Activated CD4-positive, alpha-beta T cell treated with anti-CD3 and anti-CD28 coated beads for 1 hour (primary cell): Measurements from ENCODE around the gene XPC.

ENCODE experiments used
- DNase-seq: peaks from one replicate; pipeline ENCODE4 v3.0.0-alpha.2; 2020

XPC gene

DNA sequence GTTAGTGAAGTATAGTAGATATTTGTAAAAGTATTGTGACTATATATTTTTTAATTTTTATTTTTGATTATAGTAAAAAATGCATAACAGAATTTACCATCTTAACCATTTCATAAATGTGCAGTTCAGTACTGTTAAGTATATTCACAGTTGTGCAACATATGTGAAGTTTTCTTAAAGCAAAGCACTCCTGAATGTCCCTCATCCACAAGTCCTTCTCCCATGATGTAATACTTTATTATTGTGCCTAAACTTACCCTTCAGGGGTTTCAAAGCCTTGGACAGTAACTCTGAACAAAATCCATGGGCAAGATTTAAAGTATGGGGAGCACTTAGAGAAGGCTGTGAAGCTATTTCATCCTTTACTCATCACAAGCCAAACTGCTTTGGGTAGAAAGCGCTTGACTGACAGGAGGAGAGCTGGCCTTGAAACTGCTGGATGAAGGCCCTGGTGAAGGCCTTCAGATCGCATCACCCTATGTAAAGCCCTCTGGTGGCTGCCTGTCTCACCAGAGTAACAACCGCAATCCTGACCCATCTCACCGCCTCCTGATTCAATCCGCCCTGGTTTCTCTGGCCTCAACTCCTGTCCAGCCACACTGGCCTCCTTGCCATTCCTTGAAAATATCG lies 28.3 kb upstream of the XPC start:
- DNase-seq = no peak

DNA sequence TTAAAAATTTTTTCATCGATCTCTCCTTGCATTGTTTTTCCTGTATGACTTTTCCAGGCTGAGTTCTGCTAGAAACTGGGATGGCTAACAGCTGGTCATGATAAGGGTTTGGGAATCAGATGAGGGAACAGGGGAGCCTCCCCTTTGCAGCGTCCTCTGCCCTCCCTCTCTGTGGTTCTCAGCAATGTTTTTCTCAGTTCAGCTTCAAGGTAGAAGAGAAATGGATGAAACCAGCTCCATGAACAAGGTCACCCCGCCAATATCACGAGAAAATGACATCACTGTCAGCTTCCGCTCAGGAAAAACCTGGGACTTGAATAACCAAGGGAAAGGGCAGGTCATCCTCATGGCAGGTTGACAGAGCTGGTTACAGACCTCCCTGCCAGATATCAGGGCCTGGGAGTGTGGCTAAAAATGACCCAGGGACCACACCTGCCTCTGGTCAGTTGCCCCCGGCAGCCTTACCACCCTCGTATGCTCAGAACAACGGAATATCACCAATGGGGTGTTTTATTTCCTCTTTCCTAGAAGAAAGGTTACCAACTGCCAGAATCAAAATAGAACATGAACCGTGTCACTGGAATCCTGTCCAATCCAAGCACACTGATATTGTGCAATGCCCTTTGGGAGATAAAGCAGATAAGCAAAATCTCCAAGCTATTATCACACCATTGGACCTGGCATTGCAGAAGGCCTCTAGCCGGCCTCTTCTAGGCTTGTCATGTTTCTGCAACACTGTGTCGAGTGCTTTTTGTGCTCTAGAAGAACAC lies 26.3 kb upstream of the XPC start:
- DNase-seq = no peak

DNA sequence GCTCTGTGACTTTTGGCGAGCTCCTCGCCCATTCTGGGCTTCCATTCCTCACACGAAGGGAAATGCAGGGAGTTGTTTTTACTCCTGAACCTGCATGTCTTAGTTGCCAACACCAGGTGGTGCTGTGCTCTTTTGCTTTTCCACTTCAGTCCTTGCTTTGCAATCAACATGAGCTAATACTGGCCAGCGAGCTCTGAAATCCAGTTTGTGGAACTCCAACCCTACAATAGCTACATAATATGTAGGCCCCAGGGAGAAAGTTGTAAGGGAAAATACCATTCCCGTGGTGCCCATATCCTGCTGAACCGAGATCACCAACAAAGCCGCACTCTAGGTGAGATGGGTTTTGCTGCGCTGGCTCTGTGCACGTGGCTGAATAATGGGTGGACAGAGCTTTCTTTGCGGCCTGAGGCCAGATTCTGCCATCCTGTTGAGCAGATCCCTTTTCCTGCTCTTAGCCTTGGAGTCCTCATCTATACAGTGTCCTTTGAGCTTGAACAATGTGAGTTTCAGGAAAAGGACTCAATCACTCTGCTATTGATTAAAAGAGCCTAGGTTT lies 25.2 kb upstream of the XPC start:
- no peak for DNase-seq

- DNase-seq = no peak
These were observed 24.6 kb upstream of the XPC start for GRCh38 chr3:14202874-14203520.

- DNase-seq = no peak
These were observed 23.7 kb upstream of the XPC start for GRCh38 chr3:14201940-14202684.

GRCh38 chr3:14200841-14201240 lies 22.4 kb upstream of the XPC start:
- no peak for DNase-seq

- DNase-seq = no peak
These were observed 21.9 kb upstream of the XPC start for GRCh38 chr3:14200276-14200675.

- no peak for DNase-seq
These were observed 21.2 kb upstream of the XPC start for GRCh38 chr3:14199641-14200040.

DNA sequence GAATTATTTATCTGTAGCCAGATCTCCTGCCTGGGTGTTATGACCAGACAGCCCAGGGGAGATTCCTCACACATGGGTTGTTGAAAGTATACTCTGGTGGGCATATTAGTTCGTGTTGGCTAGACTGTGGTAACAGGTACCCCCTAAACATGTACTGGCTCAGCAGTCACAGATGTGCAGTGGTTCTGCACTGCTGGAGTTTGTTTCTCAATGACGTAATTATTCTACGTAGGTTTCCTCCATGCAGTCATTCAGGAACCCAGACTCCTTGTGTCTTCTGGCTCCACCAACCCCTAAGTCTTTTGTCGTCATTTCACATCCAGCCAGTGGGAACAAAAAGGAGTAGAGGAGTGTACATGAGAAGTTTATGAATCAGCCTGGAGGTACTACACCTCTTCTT lies 16.5 kb upstream of the XPC start:
- DNase-seq = no peak

GRCh38 chr3:14188041-14188754 lies 9.8 kb upstream of the XPC start:
- no peak for DNase-seq

GRCh38 chr3:14186854-14187458 lies 8.6 kb upstream of the XPC start:
- DNase-seq = no peak

DNA sequence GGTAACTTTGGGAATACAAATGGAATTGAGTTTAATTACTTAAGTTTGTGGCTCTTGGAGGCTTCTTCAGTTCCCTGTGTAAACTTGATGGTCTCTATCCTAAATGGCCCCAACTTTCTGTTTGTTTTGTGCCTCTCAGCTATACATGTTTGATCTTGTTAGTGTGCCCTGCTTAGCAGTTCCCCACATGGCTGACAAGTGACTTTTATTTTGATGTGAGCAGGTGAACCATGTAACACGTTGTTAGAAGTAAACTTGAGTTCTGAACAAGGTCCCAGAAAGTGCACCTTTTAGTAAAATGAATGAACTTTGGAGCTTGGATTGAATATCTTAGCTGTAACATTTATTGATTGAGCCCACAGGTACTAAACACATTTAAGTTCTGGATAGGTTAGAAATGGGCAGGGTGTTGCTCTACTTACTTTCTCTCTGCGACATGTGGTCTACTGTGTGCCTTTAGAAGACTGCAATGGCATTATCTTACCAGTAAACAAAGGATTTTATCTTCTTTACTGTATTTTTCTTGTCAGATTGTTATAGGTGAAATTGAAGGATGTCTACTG lies 4.7 kb upstream of the XPC start:
- DNase-seq = no peak

DNA sequence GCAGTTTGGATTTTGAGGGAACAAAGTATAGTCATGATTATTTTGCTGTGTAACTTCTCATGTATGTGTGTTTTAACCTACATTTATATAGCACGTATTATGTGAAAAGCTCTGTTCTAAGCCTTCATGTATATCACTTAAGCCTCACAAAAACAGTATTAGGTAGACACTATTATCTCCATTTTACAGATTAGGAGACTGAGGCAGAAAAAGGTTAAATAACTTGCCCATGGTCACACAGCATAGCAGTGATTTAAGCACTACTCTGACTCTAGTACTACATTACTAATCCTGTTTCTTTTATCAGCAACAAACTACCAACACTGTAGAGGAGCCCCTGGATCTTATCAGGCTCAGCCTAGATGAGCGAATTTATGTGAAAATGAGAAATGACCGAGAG lies 2.9 kb upstream of the XPC start:
- DNase-seq = no peak

DNA sequence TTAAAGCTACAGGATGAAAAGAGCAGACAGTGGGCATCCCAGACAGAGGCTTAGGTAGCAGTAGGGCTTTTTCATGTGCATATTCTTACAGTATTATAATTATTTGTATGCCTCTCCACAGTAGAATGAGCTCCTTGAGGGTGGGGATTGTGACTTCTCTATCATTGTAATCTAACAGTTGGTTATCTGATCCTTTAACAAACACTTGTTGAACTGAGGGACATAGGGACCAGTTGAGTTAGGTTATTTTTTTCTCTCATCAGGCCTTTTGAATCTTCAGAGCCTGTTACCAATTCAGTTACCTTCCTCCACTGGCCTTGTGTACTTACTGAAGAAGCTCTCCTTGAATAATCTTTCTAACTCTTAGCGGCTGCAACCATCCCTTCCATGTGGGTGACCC lies 1.4 kb upstream of the XPC start:
- no peak for DNase-seq

DNA sequence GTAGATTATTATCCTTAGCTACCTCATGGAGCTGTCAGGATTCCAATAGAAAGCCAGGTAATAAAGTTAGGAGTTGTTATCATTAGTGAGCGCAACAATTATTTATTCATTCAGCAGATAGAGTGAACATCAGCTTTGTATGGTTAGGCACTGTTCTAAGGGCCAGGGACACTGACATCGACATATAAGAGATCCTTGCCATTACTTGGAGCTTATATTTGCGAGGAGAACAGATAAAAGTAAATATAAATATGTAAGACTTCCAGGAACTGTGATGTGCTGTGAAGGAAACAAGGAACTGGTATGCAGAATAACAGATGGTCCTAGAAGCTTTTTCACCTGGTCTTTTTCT lies 689 bp upstream of the XPC start:
- DNase-seq = no peak

GRCh38 chr3:14177580-14178246 lies 688 bp downstream of the XPC start:
- no peak for DNase-seq

- peak; percentile 29 for DNase-seq
These were observed 2.9 kb downstream of the XPC start for GRCh38 chr3:14175383-14176037.

GRCh38 chr3:14174483-14174882 lies 3.9 kb downstream of the XPC start:
- no peak for DNase-seq

- DNase-seq = no peak
These were observed 5.9 kb downstream of the XPC start for GRCh38 chr3:14172496-14172895.

DNA sequence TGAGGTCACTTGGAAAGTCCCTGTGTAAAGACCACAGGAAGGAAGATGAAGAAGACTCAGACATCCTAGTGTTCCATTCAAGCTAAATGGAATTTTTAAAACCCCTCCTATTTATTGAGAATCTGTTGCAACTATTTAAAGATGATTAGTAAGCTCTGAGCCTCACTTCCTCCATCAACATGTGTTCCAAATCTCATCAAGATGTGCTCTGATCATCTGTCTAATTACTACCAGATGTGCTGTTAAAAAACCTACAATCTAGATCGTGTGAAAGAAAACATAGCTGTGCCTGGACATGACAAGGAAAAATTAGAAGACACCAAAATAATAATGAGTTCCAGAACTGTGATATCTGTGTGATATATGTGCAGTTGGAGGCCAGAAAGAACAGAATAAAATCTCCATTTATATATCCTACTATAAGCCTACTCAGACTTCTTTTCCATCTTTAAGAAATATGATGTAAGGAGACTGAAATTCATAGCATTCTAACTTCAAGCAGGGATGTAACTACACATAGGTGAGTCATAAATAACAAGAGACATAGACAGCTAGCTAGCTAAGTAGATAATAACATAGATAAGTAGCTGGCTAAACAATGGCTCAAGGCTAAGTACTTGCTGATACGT lies 7.8 kb downstream of the XPC start:
- no peak for DNase-seq
